Trophoblast cell (in vitro differentiated cells and primary cell): Measurements from ENCODE around the gene EEA1.

ENCODE experiments used
- DNase-seq, 2 donors: peaks; one replicate each; pipeline ENCODE4 v3.0.0-alpha.2; 2016
- H2AFZ ChIP-seq: 2 replicates; pipeline ENCODE4 v1.6.1; 2013; ENCODE audit warnings: low read length, moderate library complexity, mild to moderate bottlenecking; ENCODE audit not compliant: insufficient read depth, poor library complexity
- H2AK5ac ChIP-seq: 2 replicates; pipeline ENCODE4 v1.6.1; 2013; ENCODE audit warnings: mild to moderate bottlenecking, low read length
- H2BK120ac ChIP-seq: 2 replicates; pipeline ENCODE4 v1.6.1; 2013; ENCODE audit warnings: low read length, mild to moderate bottlenecking, moderate library complexity; ENCODE audit not compliant: insufficient read depth, poor library complexity
- H2BK12ac ChIP-seq: 2 replicates; pipeline ENCODE4 v1.6.1; 2013; ENCODE audit warnings: mild to moderate bottlenecking, low read length, moderate library complexity
- H2BK5ac ChIP-seq: 2 replicates; pipeline ENCODE4 v1.6.1; 2013; ENCODE audit warnings: low read length, low read depth, moderate library complexity, mild to moderate bottlenecking; ENCODE audit not compliant: poor library complexity
- H3K14ac ChIP-seq: 2 replicates; pipeline ENCODE4 v1.6.1; 2013; ENCODE audit warnings: mild to moderate bottlenecking, low read length
- H3K18ac ChIP-seq: 2 replicates; pipeline ENCODE4 v1.6.1; 2013; ENCODE audit warnings: mild to moderate bottlenecking, low read length
- H3K23ac ChIP-seq: 2 replicates; pipeline ENCODE4 v1.6.1; 2013; ENCODE audit warnings: low read length
- H3K27ac ChIP-seq: 2 replicates; pipeline ENCODE4 v1.5.1; 2013; ENCODE audit warnings: low read depth, mild to moderate bottlenecking, inconsistent platforms, low read length, moderate library complexity
- H3K27me3 ChIP-seq: 2 replicates; pipeline ENCODE4 v1.6.1; 2013; ENCODE audit warnings: inconsistent platforms, mild to moderate bottlenecking, low read length, moderate library complexity; ENCODE audit not compliant: insufficient read depth
- H3K36me3 ChIP-seq, 2 experiments: 1 replicate in 1 of 2; 2 replicates in 1 of 2; pipeline ENCODE4 v1.6.1; 2013; ENCODE audit warnings: low read length in 2 of 2, mild to moderate bottlenecking in 2 of 2, moderate library complexity in 1 of 2; ENCODE audit not compliant: insufficient read depth in 2 of 2, control insufficient read depth in 1 of 2
- H3K4ac ChIP-seq: 2 replicates; pipeline ENCODE4 v1.6.1; 2013; ENCODE audit warnings: low read depth, mild to moderate bottlenecking, low read length, moderate library complexity
- H3K4me1 ChIP-seq, 2 experiments: 1 replicate in 1 of 2; 2 replicates in 1 of 2; pipeline ENCODE4 v1.6.1; 2013; ENCODE audit warnings: low read length in 2 of 2, mild to moderate bottlenecking in 2 of 2, moderate library complexity in 1 of 2; ENCODE audit not compliant: insufficient read depth in 2 of 2, control insufficient read depth in 1 of 2
- H3K4me2 ChIP-seq: 2 replicates; pipeline ENCODE4 v1.6.1; 2013; ENCODE audit warnings: inconsistent platforms, mild to moderate bottlenecking, low read length, moderate library complexity
- H3K4me3 ChIP-seq: 2 replicates; pipeline ENCODE4 v1.5.1; 2013; ENCODE audit warnings: mild to moderate bottlenecking, low read depth, low read length, inconsistent platforms
- H3K79me1 ChIP-seq: one replicate; pipeline ENCODE4 v1.6.1; 2013; ENCODE audit warnings: low read length
- H3K79me2 ChIP-seq: 2 replicates; pipeline ENCODE4 v1.6.1; 2013; ENCODE audit warnings: low read length, mild to moderate bottlenecking; ENCODE audit not compliant: control insufficient read depth, insufficient read depth, poor library complexity
- H3K9ac ChIP-seq: 2 replicates; pipeline ENCODE4 v1.6.1; 2013; ENCODE audit warnings: mild to moderate bottlenecking, low read length
- H3K9me3 ChIP-seq: 2 replicates; pipeline ENCODE4 v1.6.1; 2013; ENCODE audit warnings: low read depth, mild to moderate bottlenecking, control low read depth, inconsistent platforms, low read length; ENCODE audit not compliant: insufficient read depth
- H4K12ac ChIP-seq: 2 replicates; pipeline ENCODE4 v1.6.1; 2013; ENCODE audit warnings: low read depth, mild to moderate bottlenecking, low read length, moderate library complexity
- H4K8ac ChIP-seq: 2 replicates; pipeline ENCODE4 v1.6.1; 2013; ENCODE audit warnings: low read depth, mild to moderate bottlenecking, low read length, moderate library complexity
- H4K91ac ChIP-seq: one replicate; pipeline ENCODE4 v1.6.1; 2013; ENCODE audit warnings: low read depth, mild to moderate bottlenecking, low read length, moderate library complexity
- WGBS: extraction: QIAGEN DNeasy Blood & Tissue Kit; methylation state at CpG from one replicate; pipeline ENCODE4 v1.1.7; 2013; ENCODE audit warnings: missing lambda C conversion rate; ENCODE audit not compliant: insufficient read length, insufficient coverage; ENCODE audit errors: extremely low coverage; 5-methylcytosine and 5-hydroxymethylcytosine counted together

Gene EEA1

DNA sequence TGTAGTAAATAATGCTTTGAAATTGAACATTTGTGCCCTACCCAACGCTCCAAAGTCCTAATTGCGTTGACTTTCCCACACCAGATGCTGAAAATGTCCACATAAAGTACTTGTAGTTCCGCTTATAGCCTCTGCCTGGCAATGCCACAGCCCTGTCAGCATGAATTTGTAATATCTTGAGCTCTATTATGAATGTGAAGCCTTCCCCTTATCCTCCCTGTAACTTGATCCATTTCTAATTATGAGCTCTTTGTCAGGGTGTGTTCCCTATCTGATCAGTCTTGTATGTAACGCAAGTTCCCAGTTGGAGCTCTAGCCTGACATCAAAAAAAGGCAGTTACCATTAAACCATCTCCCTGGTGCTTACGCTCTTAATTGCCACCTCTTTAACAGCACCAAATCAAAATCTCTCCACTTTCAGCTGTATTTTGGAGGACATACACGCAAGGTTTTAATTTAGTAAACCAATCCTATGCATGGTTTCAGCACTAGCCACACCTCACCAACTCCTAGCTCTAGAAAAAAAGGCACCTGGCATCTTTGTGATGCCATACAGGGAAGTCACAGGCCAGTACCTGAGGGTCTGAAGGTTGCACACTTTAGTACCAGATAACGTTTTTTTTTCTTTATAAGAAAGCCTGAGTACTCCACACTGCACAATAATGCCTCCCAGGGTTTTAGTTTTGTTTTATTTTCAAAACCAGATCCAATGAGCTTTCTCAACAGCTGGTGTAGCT lies 69.3 kb downstream of the EEA1 start:
- no peaks in the 10 kb centered on the region for H3K79me2 ChIP-seq
- H3K18ac ChIP-seq: no peak overlapping the region
- H3K4ac ChIP-seq: no peak overlapping the region
- H3K4me2 ChIP-seq: no peak overlapping the region
- H4K12ac ChIP-seq: no peak overlapping the region
- H3K36me3 ChIP-seq: peaks cover 2 to 8% of the 10 kb centered on the region in 2 experiments
- WGBS: no CpG with 5 or more reads among the region's 7 CpGs
- H2BK120ac ChIP-seq: no peak overlapping the region
- no peaks in the 10 kb centered on the region for H3K4me1 ChIP-seq
- H3K79me1 ChIP-seq: no peaks in the 10 kb centered on the region
- H2AK5ac ChIP-seq: no peak overlapping the region
- no peak overlapping the region for H3K4me3 ChIP-seq
- H3K27me3 ChIP-seq: no peaks in the 10 kb centered on the region
- no peak overlapping the region for H3K23ac ChIP-seq
- no peak overlapping the region for H4K91ac ChIP-seq
- H3K27ac ChIP-seq: no peak overlapping the region
- DNase-seq: peak in 1 of 2 donors; percentile 30
- no peaks in the 10 kb centered on the region for H3K9me3 ChIP-seq
- H3K9ac ChIP-seq: no peak overlapping the region
- H4K8ac ChIP-seq: no peak overlapping the region
- no peak overlapping the region for H3K14ac ChIP-seq
- no peak overlapping the region for H2BK5ac ChIP-seq
- H2AFZ ChIP-seq: no peak overlapping the region
- H2BK12ac ChIP-seq: no peak overlapping the region

DNA sequence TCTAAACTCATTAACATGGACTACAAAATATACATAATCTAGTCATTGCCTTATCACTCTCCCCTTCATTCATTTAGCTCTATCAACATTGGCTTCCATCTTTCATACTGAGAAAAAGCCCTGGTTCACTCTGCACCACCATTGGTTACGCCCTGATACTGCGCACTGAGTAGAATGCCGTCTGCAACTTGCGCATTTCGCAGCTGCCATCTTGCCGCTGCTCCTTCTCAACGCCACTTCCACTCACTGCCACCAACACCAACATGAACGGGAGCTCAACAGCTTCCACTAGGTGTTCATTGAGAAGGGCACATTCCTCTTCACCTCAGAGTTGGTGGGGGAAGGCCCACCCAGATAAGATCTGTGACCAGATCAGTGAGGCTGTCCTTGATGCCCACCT lies 71.3 kb downstream of the EEA1 start:
- WGBS: no CpG with 5 or more reads among the region's 8 CpGs
- no peak overlapping the region for H4K91ac ChIP-seq
- H2AFZ ChIP-seq: no peak overlapping the region
- no peak overlapping the region for H3K14ac ChIP-seq
- H3K9ac ChIP-seq: no peak overlapping the region
- H2BK120ac ChIP-seq: no peak overlapping the region
- peaks cover 2 to 8% of the 10 kb centered on the region in 2 experiments for H3K36me3 ChIP-seq
- H3K9me3 ChIP-seq: no peaks in the 10 kb centered on the region
- no peak overlapping the region for H3K4ac ChIP-seq
- no peak overlapping the region for H2AK5ac ChIP-seq
- H3K4me2 ChIP-seq: no peak overlapping the region
- no peak overlapping the region for H3K23ac ChIP-seq
- no peak overlapping the region for H3K27ac ChIP-seq
- no peak for DNase-seq
- H3K79me2 ChIP-seq: no peaks in the 10 kb centered on the region
- H2BK12ac ChIP-seq: no peak overlapping the region
- no peaks in the 10 kb centered on the region for H3K4me1 ChIP-seq
- H3K27me3 ChIP-seq: no peaks in the 10 kb centered on the region
- no peak overlapping the region for H4K12ac ChIP-seq
- no peak overlapping the region for H3K4me3 ChIP-seq
- no peak overlapping the region for H4K8ac ChIP-seq
- H3K18ac ChIP-seq: no peak overlapping the region
- H2BK5ac ChIP-seq: no peak overlapping the region
- no peaks in the 10 kb centered on the region for H3K79me1 ChIP-seq

DNA sequence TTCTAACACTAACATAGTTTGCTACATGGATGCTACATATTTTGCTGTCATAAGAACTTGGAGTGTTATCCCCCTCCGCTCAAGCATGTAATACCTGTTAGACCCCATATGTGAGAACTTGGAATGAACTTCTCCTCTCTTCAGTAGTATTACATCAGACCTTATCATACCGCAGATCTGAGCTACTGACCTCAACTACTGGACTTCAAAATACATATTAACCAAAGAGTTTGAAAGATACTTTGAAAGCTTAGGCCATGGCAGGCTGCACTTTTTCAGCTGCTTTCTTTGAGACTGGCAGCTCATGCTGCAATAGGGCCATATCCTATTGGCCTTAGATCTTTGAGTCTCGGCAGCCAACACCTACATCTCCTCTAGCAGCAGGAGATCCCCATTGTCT lies 74.8 kb downstream of the EEA1 start:
- Histone ChIP-seq H3K9ac (no peak overlapping the region), H4K8ac (no peak overlapping the region), H3K79me2 (no peaks in the 10 kb centered on the region), H3K27ac (no peak overlapping the region), H3K14ac (no peak overlapping the region), H3K4me1 (no peaks in the 10 kb centered on the region), H3K27me3 (no peaks in the 10 kb centered on the region), H2AFZ (no peak overlapping the region), H2BK12ac (no peak overlapping the region), H3K18ac (no peak overlapping the region), H4K91ac (no peak overlapping the region), H2BK120ac (no peak overlapping the region), H3K36me3 (peaks cover 4 to 8% of the 10 kb centered on the region in 2 experiments), H3K4ac (no peak overlapping the region), H3K9me3 (no peaks in the 10 kb centered on the region), H3K23ac (no peak overlapping the region), H2AK5ac (no peak overlapping the region), H3K79me1 (no peaks in the 10 kb centered on the region), H3K4me3 (no peak overlapping the region), H2BK5ac (no peak overlapping the region), H4K12ac (no peak overlapping the region), H3K4me2 (no peak overlapping the region)
- DNase-seq: no peak
- no CpG with 5 or more reads among the region's 3 CpGs for WGBS

DNA sequence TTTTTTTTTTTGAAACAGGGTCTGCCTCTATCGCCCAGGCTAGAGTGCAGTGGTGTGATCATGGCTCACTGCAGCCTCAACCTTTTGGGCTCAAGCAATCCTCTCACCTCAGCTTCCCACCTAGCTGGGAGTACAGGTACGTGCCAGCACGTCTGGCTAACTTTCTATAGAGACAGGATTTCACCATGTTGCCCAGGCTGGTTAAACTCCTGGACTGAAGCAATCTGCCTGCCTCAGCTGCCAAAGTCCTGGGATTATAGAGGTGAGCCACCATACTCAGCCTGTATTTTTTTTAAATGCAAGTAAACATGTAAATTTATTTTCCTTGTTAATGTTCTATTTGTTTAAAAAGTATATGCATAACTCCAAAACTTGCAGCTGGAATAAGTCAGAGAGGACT lies 80.4 kb downstream of the EEA1 start:
- WGBS: no CpG with 5 or more reads among the region's 3 CpGs

More for the DNA sequence above, 80.4 kb downstream of the EEA1 start:
- Histone ChIP-seq H2AK5ac (no peak overlapping the region), H3K23ac (no peak overlapping the region), H3K14ac (no peak overlapping the region), H3K4ac (no peak overlapping the region), H3K9ac (no peak overlapping the region), H3K36me3 (peaks cover 0 to 2% of the 10 kb centered on the region in 2 experiments), H3K9me3 (no peaks in the 10 kb centered on the region), H3K27me3 (no peaks in the 10 kb centered on the region), H3K4me3 (no peak overlapping the region), H4K8ac (peak overlapping the region; percentile 19), H4K91ac (no peak overlapping the region), H3K27ac (no peak overlapping the region), H3K79me1 (no peaks in the 10 kb centered on the region), H3K4me1 (no peaks in the 10 kb centered on the region), H3K4me2 (no peak overlapping the region), H4K12ac (no peak overlapping the region), H2BK120ac (no peak overlapping the region), H3K18ac (no peak overlapping the region), H2AFZ (no peak overlapping the region), H3K79me2 (no peaks in the 10 kb centered on the region), H2BK12ac (no peak overlapping the region), H2BK5ac (no peak overlapping the region)
- DNase-seq: no peak
